NCI-H345 treated with DMSO at 0.1 percent for 48 hours (cell line): ENCODE data around the gene TMEM218.

Experiments used
- DNase-seq: peaks from one replicate; lab custom pipeline; 2025; ENCODE audit not compliant: unreplicated experiment; lab: John Stamatoyannopoulos, UW

Gene TMEM218

GRCh38 chr11:125076378-125076945 is 35.0 kb downstream of the TMEM218 start:
- DNase-seq: no peak

GRCh38 chr11:125075900-125076317 is 35.5 kb downstream of the TMEM218 start:
- no peak for DNase-seq

GRCh38 chr11:125075242-125075625 is 36.2 kb downstream of the TMEM218 start:
- no peak for DNase-seq

- DNase-seq: no peak
Observed at GRCh38 chr11:125074511-125075241, 36.8 kb downstream of the TMEM218 start.

- no peak for DNase-seq
Observed at GRCh38 chr11:125073616-125074483, 37.6 kb downstream of the TMEM218 start.

GRCh38 chr11:125072961-125073590 is 38.4 kb downstream of the TMEM218 start:
- DNase-seq: no peak

GRCh38 chr11:125072218-125072960 is 39.0 kb downstream of the TMEM218 start:
- no peak for DNase-seq

- DNase-seq: no peak
Observed at GRCh38 chr11:125071846-125072217, 39.6 kb downstream of the TMEM218 start.

GRCh38 chr11:125071435-125071834 is 40.0 kb downstream of the TMEM218 start:
- DNase-seq: no peak

- no peak for DNase-seq
Observed at GRCh38 chr11:125070699-125071254, 40.6 kb downstream of the TMEM218 start.

GRCh38 chr11:125069796-125070195 is 41.6 kb downstream of the TMEM218 start:
- no peak for DNase-seq

- no peak for DNase-seq
Observed at GRCh38 chr11:125069008-125069407, 42.4 kb downstream of the TMEM218 start.

GRCh38 chr11:125068368-125068767 is 43.1 kb downstream of the TMEM218 start:
- DNase-seq: no peak

GRCh38 chr11:125064070-125064469 is 47.4 kb downstream of the TMEM218 start:
- no peak for DNase-seq

GRCh38 chr11:125063429-125064043 is 47.9 kb downstream of the TMEM218 start:
- no peak for DNase-seq

- DNase-seq: no peak
Observed at GRCh38 chr11:125062931-125063428, 48.4 kb downstream of the TMEM218 start, which contains the start of gene SLC37A2. TSS of gene SLC37A2 (plus strand) at chr11:125063305. CDS start at chr11:125063368, 63 bp downstream.

GRCh38 chr11:125062218-125062930 is 49.1 kb downstream of the TMEM218 start:
- no peak for DNase-seq

- no peak for DNase-seq
Observed at GRCh38 chr11:125061281-125061680, 50.1 kb downstream of the TMEM218 start.

GRCh38 chr11:125057693-125058016 is 53.8 kb downstream of the TMEM218 start:
- no peak for DNase-seq
